GM18505 (cell line): ENCODE results near the gene SOX10.

Source experiments
- ATAC-seq: cut with Tn5 transposase; IDR thresholded peaks from one replicate; pipeline ENCODE4 v1.9.1; 2021; ENCODE audit not compliant: unreplicated experiment
- POLR2A ChIP-seq: IDR thresholded peaks from 4 replicates; pipeline ENCODE4 v1.6.1; 2011; ENCODE audit warnings: borderline replicate concordance; ENCODE audit not compliant: insufficient read depth, insufficient read length; ENCODE audit errors: extremely low read depth

The SOX10 gene

DNA sequence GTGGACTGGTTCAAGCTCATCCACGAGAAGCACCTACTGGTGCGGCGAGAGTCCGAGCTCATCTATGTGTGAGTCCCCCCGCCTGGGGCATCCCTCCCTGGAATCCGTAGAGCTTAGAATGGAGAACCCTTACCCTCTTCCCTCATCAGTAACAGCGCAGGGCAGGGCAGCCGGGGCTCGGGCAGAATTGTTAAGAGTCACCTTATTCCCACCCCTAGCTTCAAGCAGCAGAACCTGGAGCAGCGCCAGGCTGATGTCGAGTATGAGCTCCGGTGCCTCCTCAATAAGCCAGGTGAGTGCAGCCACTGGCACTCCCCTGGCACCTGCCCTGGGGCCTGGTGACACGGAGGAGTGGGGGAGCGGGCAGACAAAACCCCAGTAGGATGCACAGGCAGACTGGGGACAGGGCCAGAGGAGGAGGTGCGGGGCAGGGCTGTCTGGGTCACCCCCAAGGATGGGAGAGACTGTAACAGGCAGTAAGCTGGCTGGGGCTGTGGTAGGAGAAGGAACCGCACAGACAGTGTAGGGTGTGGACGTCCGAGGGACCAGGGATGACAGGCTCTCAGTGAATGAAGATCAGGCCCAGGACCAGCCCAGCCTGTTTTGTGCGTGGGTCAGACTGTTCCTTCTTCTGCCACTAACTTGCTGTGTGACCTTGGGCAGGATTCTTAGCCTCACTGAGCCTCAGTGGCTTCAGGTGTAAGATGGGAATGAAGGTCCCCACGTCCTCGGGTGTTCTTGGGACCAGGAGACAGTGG, 51.4 kb downstream of the SOX10 start:
- ATAC-seq: no peak
- TF ChIP-seq POLR2A: no peak

DNA sequence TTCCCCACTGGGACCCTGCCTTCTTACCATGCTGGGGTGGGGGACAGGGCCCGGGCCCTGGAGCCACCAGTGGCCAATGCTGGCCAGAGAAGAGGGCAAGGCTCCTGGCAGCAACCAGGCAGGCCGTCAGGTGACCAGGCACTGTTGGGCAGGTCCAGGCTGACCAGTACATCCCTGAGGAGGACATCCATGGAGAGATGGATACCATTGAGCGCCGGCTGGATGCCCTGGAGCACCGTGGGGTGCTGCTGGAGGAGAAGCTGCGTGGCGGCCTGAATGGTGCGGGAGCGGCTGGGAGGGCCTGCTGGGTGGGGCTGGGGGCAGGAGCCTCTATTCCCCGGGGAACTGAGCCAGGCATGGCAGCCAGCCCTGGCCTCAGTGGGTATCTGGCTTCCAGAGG, 52.0 kb downstream of the SOX10 start:
- TF ChIP-seq POLR2A: no peak
- ATAC-seq: no peak

DNA sequence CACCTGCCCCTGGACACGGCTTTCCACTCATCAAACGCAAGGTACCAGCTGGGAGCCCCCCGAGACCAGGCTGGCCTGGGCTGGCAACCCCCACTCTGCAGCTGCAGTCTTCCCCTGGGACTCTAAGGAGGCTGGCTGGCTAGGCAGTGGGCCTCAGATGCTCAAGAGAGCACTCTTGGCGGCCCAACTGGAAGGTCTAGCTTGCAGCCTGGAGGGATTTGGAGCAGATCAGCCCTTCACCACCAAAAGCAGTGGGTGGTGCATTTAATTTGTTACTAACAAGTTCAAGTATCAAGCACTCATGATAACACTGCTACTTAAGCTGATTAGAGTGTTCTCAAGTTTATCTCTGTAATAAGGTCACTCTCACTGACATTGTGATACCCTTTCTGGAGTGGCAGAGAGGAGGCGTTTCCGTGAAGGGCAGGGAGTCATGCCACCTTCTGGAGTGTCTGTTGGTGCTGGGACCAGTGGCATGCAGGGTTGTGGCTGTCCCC, 52.4 kb downstream of the SOX10 start:
- no peak for ATAC-seq
- no peak for TF ChIP-seq POLR2A

DNA sequence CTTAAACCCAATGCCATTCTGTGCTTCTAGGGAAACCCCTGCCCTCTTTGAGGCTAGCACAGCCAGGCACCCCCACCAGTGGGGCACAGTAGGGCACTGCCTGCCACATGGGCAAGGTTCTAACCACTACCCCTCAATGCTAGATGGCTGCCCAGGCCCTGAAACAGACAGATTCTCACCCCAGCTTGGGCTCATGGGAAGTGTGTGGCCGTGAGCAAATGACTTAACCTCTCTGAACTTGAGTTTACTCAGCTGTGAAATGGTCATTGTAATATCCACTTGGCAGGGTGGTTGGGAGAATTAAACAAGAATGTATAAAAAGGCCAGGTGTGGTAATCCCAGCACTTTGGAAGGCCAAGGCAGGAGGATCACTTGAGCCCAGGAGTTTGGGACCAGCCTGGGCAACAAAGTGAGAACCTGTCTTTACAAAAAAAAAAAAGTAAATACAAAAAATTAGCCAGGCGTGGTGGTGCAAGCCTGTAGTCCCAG, 53.4 kb downstream of the SOX10 start:
- TF ChIP-seq POLR2A: no peak
- ATAC-seq: no peak

DNA sequence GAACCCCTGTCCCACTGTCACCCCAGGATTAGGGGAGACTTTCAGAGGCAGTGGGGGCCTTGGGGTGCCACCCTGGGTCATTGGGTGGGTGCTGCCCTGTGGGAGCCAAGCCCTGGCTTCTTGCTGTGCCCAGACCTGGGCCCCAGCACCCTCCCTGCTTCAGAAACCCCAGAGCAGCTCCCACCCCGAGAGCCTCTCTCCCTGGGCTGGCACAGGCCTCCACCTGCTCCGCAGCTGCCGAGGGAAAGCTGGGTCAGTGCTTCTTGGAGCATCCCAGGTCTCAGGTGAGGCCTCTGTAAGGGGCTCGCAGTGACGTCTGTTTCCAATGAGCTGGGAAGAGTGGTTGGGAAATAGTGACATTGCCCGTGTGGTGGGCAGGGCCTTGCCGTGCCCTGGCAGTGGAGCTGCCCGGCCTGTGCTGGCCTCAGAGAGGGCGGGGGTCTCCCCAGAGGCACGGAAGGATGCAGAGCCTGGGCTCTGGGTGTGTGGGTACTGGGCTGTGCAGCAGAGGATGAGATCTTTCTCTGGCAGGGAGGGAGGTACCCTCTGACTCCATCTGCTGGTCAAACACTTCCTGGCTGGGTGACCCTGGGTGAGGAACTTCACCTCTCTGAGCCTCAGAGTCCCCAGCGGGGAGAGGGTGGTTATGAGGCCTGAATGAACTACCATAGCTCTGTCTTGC, 53.9 kb downstream of the SOX10 start:
- TF ChIP-seq POLR2A: no peak
- ATAC-seq: no peak

DNA sequence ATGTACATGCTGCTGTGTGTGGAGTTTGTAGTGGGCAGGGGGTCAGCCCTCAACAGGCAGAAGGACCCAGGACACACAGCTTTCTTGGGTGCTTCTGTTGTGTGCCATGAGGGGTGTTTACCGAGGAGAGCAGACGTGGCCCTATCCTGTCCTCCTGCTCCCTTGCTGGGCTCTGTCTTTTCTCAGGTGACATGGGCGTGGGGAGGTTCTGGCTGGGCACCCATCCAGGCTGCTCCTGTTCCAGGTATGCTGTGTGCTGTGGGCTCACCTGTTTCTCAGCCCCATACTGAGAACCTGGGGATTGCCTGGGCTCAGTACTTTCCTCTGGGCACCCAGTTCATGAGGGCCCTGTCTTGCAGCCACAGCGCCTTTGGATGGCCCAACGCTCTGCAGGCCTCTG, 55.0 kb downstream of the SOX10 start:
- no peak for ATAC-seq
- no peak for TF ChIP-seq POLR2A

DNA sequence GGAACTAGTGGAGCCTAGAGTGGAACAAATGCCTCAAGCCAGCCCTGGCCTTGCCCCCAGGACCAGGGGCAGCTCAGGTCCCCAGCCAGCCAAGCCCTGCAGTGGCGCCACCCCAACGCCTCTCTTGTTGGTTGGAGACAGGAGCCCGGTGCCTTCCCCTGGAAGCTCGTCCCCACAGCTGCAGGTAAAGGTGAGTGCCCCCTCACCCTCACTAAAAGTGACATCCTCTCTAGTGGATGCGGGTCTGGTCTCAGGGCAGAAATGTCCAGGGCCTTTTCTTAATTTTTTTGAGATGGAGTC, 56.8 kb downstream of the SOX10 start:
- no peak for TF ChIP-seq POLR2A
- no peak for ATAC-seq

DNA sequence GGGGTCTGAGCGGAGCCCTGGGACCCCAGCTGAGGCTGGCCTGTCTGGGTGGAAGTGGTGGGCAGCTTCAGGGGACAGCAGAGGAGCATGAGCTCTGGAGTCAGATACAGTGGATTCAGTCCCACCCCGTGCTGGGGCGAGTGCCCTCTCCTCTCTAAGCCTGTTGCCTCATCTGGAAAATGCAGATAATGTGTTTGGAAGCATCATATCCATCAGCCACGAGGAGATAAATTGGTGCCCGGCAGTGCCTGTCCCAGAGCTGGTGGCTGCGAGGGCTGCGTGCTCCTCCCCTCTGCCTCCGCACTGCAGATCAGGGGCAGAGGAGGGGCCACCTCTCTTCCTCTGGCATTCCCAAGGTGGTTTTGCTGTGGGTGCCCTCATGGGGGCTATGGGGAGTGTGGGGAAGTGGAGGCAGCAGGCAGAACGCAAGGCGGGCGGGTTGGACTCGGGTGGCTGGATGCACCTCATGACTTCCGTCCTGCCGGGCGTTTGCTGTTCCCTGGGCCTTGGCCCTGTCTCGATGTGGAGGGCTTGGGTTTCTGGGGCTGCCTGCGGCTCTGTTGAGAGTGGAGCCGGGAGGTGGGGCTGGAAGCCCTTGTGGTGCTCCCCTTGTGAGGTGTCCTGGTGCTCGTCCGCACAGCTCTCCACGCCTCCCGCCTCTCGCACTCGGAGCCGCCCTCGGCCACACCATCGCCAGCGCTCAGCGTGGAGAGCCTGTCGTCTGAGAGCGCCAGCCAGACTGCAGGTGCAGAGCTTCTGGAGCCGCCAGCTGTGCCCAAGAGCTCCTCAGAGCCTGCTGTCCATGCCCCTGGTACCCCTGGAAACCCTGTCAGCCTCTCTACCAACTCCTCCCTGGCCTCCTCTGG, 57.4 kb downstream of the SOX10 start:
- ATAC-seq: no peak
- no peak for TF ChIP-seq POLR2A

DNA sequence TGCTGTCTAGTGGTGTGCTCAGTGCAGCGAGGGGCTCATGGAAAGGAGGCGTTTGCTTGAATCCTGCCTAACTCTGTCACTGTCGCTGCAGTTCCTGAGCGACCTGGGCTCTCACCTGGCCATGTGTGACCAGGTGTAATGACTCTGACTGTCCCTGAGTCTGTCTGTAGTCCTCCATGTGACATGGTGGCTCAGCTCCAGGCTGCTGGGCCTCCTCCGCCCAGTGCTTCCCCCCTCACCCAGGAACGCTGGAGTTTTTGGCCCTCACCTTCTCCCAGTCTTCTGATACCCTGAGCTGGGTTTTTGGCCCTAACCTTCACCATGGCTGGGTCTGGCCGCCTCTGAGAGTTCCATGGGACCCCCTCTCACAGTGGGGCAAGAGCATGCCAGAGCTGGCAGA, 58.0 kb downstream of the SOX10 start:
- no peak for TF ChIP-seq POLR2A
- no peak for ATAC-seq

DNA sequence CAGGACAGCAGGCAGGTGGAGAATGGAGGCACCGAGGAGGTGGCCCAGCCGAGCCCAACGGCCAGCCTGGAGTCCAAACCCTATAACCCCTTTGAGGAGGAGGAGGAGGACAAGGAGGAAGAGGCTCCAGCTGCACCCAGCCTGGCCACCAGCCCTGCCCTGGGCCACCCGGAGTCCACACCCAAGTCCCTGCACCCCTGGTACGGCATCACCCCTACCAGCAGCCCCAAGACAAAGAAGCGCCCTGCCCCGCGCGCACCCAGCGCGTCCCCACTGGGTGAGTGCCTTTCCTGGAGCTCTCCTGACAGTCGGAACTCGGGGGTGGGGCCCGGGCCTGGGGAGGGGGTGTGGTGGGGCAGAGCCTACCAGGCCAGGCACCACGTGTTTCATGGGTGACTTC, 58.6 kb downstream of the SOX10 start:
- no peak for TF ChIP-seq POLR2A
- no peak for ATAC-seq

DNA sequence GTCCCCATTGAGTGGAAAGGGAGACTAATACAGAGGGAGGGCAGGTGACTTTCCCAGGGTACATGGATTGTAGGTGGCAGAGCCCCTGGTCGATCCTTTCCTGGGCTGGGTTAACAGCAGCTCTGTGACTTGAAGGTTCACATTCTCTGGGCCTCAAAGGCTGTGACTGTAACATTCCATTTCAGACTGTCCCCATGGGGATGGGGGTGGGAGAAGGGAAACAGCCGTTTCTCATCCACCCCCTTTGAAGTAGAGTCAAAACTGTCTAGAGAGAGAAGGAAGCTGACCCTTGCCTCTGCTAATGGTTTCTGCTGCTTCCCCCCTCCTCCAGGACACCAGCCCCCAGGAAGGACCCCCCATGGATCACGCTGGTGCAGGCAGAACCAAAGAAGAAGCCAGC, 59.0 kb downstream of the SOX10 start:
- ATAC-seq: no peak
- TF ChIP-seq POLR2A: no peak

DNA sequence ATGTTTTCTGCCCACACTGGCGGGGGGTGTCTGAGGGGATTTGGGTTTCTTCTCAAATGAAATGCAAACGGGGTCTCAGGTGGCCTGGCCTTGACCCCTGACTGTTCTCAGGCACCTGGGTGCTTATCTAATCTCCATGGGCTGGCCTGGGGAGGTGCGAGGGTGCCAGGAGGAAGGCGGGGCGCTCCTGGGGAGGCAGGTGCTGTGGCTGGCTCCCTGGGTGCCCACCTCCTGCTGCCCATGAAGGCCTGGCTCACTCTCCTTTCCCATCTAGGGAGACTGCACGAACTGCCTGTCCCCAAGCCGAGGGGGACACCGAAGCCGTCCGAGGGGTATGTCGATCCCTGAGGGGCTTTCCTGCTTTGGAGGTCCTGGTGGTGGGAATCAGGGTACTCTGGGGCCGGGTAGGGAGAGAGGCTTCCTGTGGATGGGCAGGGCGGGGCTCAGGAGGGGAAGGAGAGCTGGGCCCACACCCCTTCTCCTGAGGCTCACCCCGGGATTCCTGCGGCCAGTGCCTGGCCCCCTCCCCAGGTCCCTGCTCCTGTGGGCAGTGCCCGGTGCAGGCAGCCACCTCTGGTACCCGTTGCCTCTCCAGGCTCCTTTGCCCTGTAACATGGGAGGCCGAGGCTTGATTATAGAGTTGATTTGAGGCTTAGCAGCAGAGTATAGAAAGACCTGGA, 59.8 kb downstream of the SOX10 start:
- no peak for TF ChIP-seq POLR2A
- no peak for ATAC-seq

DNA sequence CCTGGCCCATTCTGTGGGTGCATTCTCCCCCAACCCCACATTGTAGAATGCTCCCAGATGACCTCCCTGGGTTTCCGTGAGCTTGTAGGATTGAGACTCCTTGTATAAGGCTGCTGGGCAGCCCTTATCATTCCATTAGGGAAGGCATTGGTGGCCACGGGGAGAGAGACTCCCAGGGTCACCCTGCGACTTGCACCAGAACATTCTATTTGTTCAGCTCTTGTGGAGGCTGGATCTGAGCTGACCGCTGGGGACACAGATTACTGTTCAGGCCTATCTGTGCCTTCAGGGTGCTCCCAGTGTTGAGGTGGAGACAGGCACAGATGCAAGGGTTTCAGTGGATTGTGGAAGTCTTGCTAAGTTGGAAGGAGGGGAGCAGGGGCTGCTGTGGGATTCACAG, 60.4 kb downstream of the SOX10 start:
- no peak for ATAC-seq
- no peak for TF ChIP-seq POLR2A
